Lung (tissue), 12 donors: ENCODE results near the gene MEF2B. TPM values are rescaled to one million over a fixed set of nuclear protein-coding genes. Genes with fewer than 3 reads are reported as not detected.

Experiments
- ATAC-seq: fragments of 200-7000 bp; cut with Tn5 transposase; one replicate; pipeline ENCODE4 v1.9.1; 2020; ENCODE audit warnings: moderate number of reproducible peaks; ENCODE audit not compliant: insufficient read depth, low FRiP score
- DNase-seq, 3 donors: peaks; one replicate each; pipeline ENCODE4 v3.0.0-alpha.2; 2013 to 2017
- H3K27ac ChIP-seq, 2 donors: one replicate each; pipeline ENCODE4 v1.5.1; 2013; ENCODE audit warnings: mild to moderate bottlenecking in 2 of 2, moderate library complexity in 2 of 2, control low read depth in 1 of 2, inconsistent platforms in 1 of 2, low read depth in 1 of 2, low read length in 1 of 2
- H3K27me3 ChIP-seq, 3 donors: one replicate each; pipeline ENCODE4 v1.5.1; 2013; ENCODE audit warnings: low read length in 2 of 3; ENCODE audit not compliant: control insufficient read depth in 3 of 3, insufficient read depth in 3 of 3
- H3K36me3 ChIP-seq, 4 donors: one replicate each; pipeline ENCODE4 v1.5.1; 2013; ENCODE audit warnings: low read length in 4 of 4, mild to moderate bottlenecking in 1 of 4, moderate library complexity in 1 of 4; ENCODE audit not compliant: control insufficient read depth in 4 of 4, insufficient read depth in 4 of 4
- H3K4me1 ChIP-seq, 5 donors: one replicate each; pipeline ENCODE4 v1.5.1; 2013; ENCODE audit warnings: low read length in 5 of 5, mild to moderate bottlenecking in 2 of 5, moderate library complexity in 1 of 5; ENCODE audit not compliant: control insufficient read depth in 5 of 5, insufficient read depth in 5 of 5
- H3K4me3 ChIP-seq: one replicate; pipeline ENCODE4 v1.5.1; 2013; ENCODE audit warnings: mild to moderate bottlenecking, control low read depth, moderate library complexity
- H3K9ac ChIP-seq, 2 donors: one replicate each; pipeline ENCODE4 v1.5.1; 2013; ENCODE audit warnings: low read length in 2 of 2, control low read depth in 1 of 2; ENCODE audit not compliant: insufficient read depth in 1 of 2
- H3K9me3 ChIP-seq, 4 donors: one replicate each; pipeline ENCODE4 v1.5.1; 2013; ENCODE audit warnings: low read length in 3 of 4, mild to moderate bottlenecking in 1 of 4, moderate library complexity in 1 of 4; ENCODE audit not compliant: control insufficient read depth in 4 of 4, insufficient read depth in 3 of 4
- WGBS, 2 donors: extraction: QIAGEN DNeasy Blood & Tissue Kit; methylation state at CpG; one replicate each; pipeline ENCODE4 v1.1.7; 2013; 5-methylcytosine and 5-hydroxymethylcytosine counted together
- polyA plus RNA-seq, 2 donors: library from polyadenylated mRNA; stranded (reverse); fragments of 200-250 nt; gene quantifications; one replicate each; pipeline ENCODE4 v1.2.1, GENCODE V29; 2013
- total RNA-seq, 2 donors: library from RNA; depleted of rRNA in 1 of 2; stranded (reverse); fragments of >200 nt in 1 of 2; gene quantifications; one replicate each; pipeline ENCODE4 v1.2.1, GENCODE V29; 2014 to 2021
- TF ChIP-seq, protein P1 (sequence below): IDR thresholded peaks from 2 replicates; pipeline ENCODE4 v1.5.1; 2012; ENCODE audit warnings: mild to moderate bottlenecking; ENCODE audit errors: control extremely low read depth, extremely low read depth
- donor health status: control.
- donor health status: control.
- donor health status: Bipolar disorder and iron deficiency.
- donor health status: healthy.
- donor health status: DM: yes; HTN: yes; CAD: no.

MEF2B gene
- total and polyA plus RNA-seq, 4 donors: 0.44 to 1.8 (median 0.61) TPM

DNA sequence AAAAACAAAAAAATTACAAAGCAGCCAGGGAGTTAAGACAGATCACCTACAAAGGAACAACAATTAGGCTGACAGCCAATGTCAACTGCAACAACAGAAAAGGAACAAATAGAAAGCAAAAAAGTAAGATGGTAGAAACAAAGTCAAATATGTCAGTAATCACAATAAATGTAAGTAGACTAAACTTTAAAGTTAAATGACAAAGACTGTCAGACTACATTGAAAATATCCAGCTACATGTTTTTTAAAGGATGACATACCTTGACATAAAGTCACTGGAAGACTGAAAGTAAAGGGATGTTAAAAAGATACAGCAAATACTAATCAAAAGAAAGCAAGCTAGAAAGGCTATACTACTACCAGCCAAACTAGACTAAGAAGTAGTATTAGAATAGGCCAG is 46.7 kb downstream of the MEF2B start:
- H3K36me3 ChIP-seq: peaks cover 4 to 23% (median 13%) of the 10 kb centered on the region in 4 donors

DNA sequence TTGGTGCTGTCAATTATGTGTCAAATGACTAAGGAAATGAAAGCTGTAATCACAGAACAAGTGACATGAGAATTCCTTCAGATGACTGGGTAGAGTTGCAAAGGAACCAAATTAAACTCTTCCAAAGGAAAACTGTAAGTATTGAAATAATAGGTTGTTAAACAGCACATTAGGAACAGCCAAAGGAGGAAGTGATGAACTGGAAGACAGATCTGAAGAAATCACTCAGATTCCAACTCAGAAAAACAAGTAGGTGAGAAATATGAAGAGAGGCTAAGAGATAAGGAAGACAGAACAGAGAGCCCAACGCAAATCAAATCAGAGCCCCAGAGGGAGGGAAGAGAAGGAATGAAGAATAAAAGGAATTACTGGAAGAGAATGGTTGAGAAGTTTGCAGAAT is 47.2 kb downstream of the MEF2B start:
- H3K9ac ChIP-seq: no peak overlapping the region
- no peak overlapping the region for H3K4me3 ChIP-seq
- no peak for DNase-seq
- H3K27me3 ChIP-seq: no peaks in the 10 kb centered on the region
- ATAC-seq: no peak
- TF ChIP-seq, protein P1, sequence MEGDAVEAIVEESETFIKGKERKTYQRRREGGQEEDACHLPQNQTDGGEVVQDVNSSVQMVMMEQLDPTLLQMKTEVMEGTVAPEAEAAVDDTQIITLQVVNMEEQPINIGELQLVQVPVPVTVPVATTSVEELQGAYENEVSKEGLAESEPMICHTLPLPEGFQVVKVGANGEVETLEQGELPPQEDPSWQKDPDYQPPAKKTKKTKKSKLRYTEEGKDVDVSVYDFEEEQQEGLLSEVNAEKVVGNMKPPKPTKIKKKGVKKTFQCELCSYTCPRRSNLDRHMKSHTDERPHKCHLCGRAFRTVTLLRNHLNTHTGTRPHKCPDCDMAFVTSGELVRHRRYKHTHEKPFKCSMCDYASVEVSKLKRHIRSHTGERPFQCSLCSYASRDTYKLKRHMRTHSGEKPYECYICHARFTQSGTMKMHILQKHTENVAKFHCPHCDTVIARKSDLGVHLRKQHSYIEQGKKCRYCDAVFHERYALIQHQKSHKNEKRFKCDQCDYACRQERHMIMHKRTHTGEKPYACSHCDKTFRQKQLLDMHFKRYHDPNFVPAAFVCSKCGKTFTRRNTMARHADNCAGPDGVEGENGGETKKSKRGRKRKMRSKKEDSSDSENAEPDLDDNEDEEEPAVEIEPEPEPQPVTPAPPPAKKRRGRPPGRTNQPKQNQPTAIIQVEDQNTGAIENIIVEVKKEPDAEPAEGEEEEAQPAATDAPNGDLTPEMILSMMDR: no peak
- H3K4me1 ChIP-seq: peaks cover 0 to 2% (median 0%) of the 10 kb centered on the region in 5 donors
- peaks cover 4 to 23% (median 13%) of the 10 kb centered on the region in 4 donors for H3K36me3 ChIP-seq
- H3K9me3 ChIP-seq: peaks cover 0 to 6% (median under 1%) of the 10 kb centered on the region in 4 donors
- no peak overlapping the region for H3K27ac ChIP-seq
- 90 to 95% methylated on average over 1 of the region's 1 CpG for WGBS, 2 donors

More for the DNA sequence above, 46.7 kb downstream of the MEF2B start:
- TF ChIP-seq, protein P1: no peak
- ATAC-seq (no peak), DNase-seq (no peak)
- Histone ChIP-seq H3K9me3 (peaks cover 0 to 6% (median under 1%) of the 10 kb centered on the region in 4 donors), H3K27ac (no peak overlapping the region), H3K9ac (no peak overlapping the region), H3K4me3 (no peak overlapping the region), H3K4me1 (peaks cover 0 to 2% (median 0%) of the 10 kb centered on the region in 5 donors), H3K27me3 (no peaks in the 10 kb centered on the region)

DNA sequence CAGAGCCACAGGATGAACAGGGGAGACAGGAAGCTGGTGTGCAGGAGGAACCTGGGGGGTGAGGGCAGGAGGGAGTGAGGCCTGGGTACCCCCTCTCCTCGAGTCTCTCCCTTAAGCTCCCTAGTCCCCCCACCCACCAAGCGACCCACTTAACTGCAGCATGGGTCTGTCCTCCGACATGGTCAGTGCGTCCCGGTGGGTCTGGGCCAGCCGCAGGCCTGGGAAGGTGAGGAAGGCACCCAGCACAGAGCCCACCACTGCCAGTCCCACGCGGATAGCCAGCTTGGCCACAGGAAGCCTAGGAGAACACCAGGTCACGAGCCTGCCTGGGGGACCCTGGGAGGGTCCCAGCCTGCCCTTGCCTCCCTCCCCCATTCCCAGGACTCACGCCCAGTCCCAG is 48.7 kb downstream of the MEF2B start:
- TF ChIP-seq, protein P1: no peak
- no peak overlapping the region for H3K9ac ChIP-seq
- H3K9me3 ChIP-seq: peaks cover 0 to 6% (median under 1%) of the 10 kb centered on the region in 4 donors
- H3K27ac ChIP-seq: no peak overlapping the region
- no peak overlapping the region for H3K4me3 ChIP-seq
- no peaks in the 10 kb centered on the region for H3K27me3 ChIP-seq
- ATAC-seq (no peak), DNase-seq (no peak)
- peaks cover 4 to 23% (median 13%) of the 10 kb centered on the region in 4 donors for H3K36me3 ChIP-seq
- 90 to 95% methylated on average over 9 to 10 of the region's 10 CpGs for WGBS, 2 donors
- H3K4me1 ChIP-seq: peaks cover 0 to 2% (median 0%) of the 10 kb centered on the region in 5 donors
